Raji (cell line): ENCODE results near the gene GMDS.

Experiments
- POLR2A ChIP-seq: IDR thresholded peaks from 2 replicates; pipeline ENCODE4 v1.6.1; 2011; ENCODE audit warnings: low read depth, low read length, control low read depth; ENCODE audit not compliant: insufficient read depth

The GMDS gene

GRCh38 chr6:1610497-1611321, 634.7 kb downstream of the GMDS start:
- TF ChIP-seq POLR2A: no peak

DNA sequence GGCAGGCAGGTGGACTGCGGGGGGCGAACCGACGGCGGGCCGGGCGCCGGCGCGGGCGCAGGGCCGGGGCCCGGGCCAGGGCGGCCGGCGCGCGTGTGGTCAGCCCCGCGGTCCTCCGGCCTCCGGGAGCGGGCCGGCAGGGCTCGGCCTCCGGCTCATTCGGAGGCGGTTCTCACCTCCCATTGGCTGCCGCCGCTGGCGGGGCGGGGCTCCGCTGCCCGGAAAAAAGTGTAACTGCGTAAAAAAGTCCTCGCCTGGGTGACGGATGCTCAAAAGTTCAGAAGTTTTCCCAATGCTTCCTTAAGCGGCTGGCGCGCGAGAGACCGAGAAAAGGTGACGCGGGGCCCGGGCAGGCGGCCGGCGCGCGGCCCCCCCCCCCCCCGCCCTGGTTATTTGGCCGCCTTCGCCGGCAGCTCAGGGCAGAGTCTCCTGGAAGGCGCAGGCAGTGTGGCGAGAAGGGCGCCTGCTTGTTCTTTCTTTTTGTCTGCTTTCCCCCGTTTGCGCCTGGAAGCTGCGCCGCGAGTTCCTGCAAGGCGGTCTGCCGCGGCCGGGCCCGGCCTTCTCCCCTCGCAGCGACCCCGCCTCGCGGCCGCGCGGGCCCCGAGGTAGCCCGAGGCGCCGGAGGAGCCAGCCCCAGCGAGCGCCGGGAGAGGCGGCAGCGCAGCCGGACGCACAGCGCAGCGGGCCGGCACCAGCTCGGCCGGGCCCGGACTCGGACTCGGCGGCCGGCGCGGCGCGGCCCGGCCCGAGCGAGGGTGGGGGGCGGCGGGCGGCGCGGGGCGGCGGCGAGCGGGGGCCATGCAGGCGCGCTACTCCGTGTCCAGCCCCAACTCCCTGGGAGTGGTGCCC, 635.5 kb downstream of the GMDS start, which contains the start of gene FOXC1:
TSS of gene FOXC1 (plus strand) at position 268 of the 849 bp plus-strand sequence. CDS start at position 799, 531 bp downstream.
- no peak for TF ChIP-seq POLR2A

- no peak for TF ChIP-seq POLR2A
These were observed 636.3 kb downstream of the GMDS start for GRCh38 chr6:1609041-1609647.

GRCh38 chr6:1608222-1609040, 637.0 kb downstream of the GMDS start:
- TF ChIP-seq POLR2A: no peak

DNA sequence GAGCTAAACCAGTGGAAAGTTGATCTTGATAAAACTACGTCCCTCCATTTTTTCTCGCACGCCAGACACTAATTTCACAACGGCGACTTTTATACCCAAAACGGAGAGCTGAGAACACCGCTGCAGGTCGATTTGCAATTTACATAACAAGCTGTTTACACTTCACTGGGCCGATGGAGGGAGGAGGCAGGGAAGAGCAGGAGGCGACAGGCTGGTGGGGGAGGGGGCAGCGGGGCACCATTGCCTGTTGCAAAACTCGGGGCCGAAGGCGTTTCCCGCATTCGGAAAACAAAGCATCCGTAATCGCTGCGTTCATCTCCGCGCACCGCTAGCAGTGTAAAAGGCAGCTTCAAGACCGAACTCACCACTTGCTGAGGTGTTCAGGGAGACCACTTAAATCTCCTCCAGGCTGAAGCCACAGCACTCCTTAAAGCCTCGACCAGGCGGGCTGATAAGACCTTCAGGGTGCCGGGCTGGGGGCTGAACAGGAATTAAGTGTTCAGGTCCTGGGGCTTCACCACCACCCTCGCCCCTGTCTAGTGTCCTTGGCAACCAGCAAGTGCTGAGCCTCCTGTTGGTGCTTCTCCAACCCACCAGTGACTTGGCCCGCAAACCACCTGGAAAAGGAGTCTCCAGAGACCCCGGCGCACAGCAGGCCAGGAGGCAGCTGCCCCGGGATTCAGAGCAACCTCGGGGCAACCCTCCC, 637.7 kb downstream of the GMDS start:
- no peak for TF ChIP-seq POLR2A

GRCh38 chr6:1606780-1607515, 638.5 kb downstream of the GMDS start:
- TF ChIP-seq POLR2A: no peak

- no peak for TF ChIP-seq POLR2A
These were observed 639.3 kb downstream of the GMDS start for GRCh38 chr6:1605893-1606779.

DNA sequence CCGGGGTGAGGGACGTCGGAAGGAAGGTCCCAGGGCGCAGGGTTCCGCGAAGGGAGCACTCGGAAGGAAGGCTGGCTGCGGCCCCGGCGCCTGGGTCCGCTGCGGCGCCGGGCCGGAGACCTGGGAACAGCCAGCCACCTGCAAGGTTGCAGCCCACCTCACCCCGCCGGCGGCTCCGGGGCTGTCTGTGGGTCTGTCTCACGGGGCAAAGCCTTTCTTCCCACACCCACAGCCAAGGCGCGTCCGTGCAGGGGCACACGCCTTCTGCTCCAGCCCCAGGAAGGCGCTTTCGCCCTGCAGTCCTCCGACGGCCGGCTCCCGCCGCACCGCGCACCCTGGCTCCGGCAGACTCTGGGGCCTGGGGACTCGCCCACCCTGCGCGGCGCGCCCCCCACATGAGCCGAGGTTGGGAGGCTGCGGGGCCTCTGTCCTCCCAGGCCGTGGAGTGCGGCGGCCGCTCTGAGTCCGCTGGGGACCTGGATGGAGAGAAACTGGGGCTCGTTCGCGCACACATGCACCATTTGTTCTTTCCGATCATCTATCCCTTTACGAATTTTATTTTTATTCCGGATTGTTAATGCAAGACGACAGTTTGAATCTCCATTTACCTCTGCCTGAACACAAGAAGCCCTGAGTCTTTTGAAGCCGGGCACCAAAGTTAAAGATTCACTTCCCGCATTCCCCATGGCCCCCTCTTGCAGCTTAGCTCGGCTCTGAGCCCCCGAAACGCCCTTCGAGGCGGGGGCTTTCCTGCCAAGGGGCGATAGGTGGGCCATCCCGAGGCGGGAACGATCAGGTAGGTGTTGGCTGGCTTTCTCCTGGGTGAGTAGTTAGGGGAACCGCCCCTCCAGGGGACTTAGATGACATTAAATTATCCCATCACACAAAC, 640.2 kb downstream of the GMDS start:
- no peak for TF ChIP-seq POLR2A

GRCh38 chr6:1604158-1605003, 641.0 kb downstream of the GMDS start:
- TF ChIP-seq POLR2A: no peak

DNA sequence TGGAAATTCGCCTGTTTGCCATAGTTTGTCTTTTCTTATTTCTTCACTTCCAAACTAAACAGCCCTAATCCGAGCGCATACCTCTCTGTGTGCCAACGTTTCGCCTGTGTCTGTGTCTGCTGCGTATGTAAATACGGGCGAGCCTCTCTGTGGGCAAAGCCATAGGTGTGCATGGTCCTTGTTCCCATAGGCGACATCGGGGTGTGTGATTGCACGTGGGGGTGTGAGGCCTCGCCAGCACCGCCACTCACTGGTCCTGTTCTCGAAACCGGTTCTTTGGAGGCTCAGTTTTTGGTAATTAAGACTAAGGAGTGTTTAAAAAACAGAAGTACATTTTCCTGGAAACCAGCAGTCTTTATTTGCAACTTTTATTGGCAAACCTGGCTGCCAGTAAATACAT, 641.7 kb downstream of the GMDS start:
- TF ChIP-seq POLR2A: no peak

DNA sequence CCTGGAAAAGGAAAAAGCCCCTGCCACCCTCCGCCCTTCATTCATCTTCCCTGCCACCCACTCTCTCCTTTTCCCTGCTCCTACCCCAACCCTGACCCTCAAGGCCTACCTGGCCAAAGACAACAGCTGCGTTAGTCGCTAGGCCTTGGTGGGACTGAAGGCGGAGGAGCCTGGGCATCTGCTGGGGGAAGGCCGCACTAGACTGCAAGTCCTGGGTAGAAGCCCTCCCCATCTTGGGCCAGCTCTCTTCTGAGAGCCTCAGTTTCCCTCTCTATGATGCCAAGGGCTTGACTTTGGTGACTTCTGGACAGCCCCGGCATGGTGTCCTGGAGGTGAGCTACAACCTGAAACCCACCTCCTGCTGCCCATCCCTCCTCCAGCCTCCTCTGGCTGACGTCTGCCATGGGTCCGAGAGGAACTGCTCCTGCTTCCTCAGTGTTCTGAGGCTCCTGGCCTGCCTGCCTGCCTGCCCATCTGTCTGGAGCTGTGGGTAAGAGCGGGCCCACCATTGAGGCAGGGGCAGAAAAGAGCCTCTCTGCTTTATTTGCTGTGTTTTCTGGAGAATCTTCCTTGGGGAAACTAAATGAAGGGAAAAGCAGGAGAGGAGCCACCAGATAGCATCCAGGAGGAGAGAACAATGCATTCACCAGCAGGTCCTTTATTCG, 643.2 kb downstream of the GMDS start:
- no peak for TF ChIP-seq POLR2A
